A549 treated with RU486 at 1 μM for 4 hours (cell line): Measurements from ENCODE around the gene ETDB. TPM values are rescaled to one million over a fixed set of nuclear protein-coding genes. Genes with fewer than 3 reads are reported as not detected.

Experiments
- total RNA-seq: library from RNA; stranded (reverse); fragments of 200-300 nt; extraction: Qiagen RNA extraction; gene quantifications from 5 replicates; pipeline ENCODE4 v1.2.3, GENCODE V29; 2022; ENCODE audit warnings: low read depth

Gene ETDB
- not detected in 5 replicates for total RNA-seq

GRCh38 chrX:135120056-135120576, at the start of gene ETDB:
TSS of gene ETDB (minus strand) at chrX:135120526. CDS start at chrX:135119261, 1,265 bp downstream.

Other genes with a start within 250 kb of the ETDB start
- gene MOSPD1, start 205.3 kb downstream of the ETDB start, total RNA-seq: 18.6 to 35.2 TPM (median 26.4 TPM) in 5 replicates
- 0.09 to 0.28 TPM (median 0.14 TPM) in 4 of 5 replicates, not detected in the other for gene SMIM10, start 129.5 kb downstream of the ETDB start, total RNA-seq
- gene RTL8B, start 98.0 kb downstream of the ETDB start, total RNA-seq: 7.8 to 10.5 TPM (median 8.6 TPM) in 5 replicates
- gene RTL8C, start 88.2 kb downstream of the ETDB start, total RNA-seq: 135 to 221 TPM (median 186 TPM) in 5 replicates
- gene RTL8A, start 68.4 kb downstream of the ETDB start, total RNA-seq: 157 to 192 TPM (median 182 TPM) in 5 replicates
- 0.05 to 0.18 TPM (median 0.08 TPM) in 3 of 5 replicates, not detected in the others for gene SMIM10L2B, start 21.8 kb downstream of the ETDB start, total RNA-seq
- not detected in 5 replicates for gene CT55, start 50.9 kb upstream of the ETDB start, total RNA-seq
- gene ETDA, start 131.5 kb upstream of the ETDB start, total RNA-seq: not detected in 5 replicates
- gene ETDC, start 189.0 kb upstream of the ETDB start, total RNA-seq: not detected in 5 replicates
- gene ZNF75D, start 223.6 kb upstream of the ETDB start, total RNA-seq: 2.8 to 3.7 TPM (median 3.5 TPM) in 5 replicates
- 1.3 to 4.0 TPM (median 3.9 TPM) in 5 replicates for gene ZNF449, start 224.3 kb upstream of the ETDB start, total RNA-seq